ENCODE results near the gene AMBN.

AMBN gene

DNA sequence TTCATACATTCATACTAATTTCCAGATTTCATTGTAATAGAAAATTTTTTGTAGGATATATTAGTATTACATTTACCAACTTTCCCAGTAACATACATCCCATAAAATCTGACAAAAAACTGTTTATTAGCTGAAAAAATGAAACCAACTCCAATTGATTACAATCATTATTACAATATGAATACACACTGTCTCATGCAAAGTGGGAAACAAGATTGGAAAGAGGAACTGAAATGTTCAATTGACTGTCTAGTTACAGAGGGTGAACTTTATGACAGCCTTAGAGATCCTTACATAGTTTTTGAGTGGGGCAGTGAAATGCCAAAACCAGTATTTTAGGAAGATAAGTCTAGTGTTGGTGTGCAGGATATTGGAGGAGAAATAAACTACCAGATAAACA is 2.3 kb upstream of the AMBN start:
- Histone ChIP-seq H3K27me3 (ENCODE audit: insufficient read depth, poor library complexity, severe bottlenecking) (no peaks in the 10 kb centered on the region), H3K4me3 (replicated peaks; ENCODE audit: insufficient read depth, low read length) (no peak overlapping the region), H3K27ac (replicated peaks) (no peak overlapping the region)
- TF ChIP-seq POLR2AphosphoS5 (IDR thresholded peaks at IDR 0.05; ENCODE audit: low read depth) (no peak), GABPA (IDR thresholded peaks at IDR 0.05; ENCODE audit: low read depth) (no peak), SPI1 (IDR thresholded peaks at IDR 0.05; ENCODE audit: borderline replicate concordance, low read depth) (peak; percentile 52; the same call in 1 of the 2 replicates)
- TF ChIP-seq, protein P1, sequence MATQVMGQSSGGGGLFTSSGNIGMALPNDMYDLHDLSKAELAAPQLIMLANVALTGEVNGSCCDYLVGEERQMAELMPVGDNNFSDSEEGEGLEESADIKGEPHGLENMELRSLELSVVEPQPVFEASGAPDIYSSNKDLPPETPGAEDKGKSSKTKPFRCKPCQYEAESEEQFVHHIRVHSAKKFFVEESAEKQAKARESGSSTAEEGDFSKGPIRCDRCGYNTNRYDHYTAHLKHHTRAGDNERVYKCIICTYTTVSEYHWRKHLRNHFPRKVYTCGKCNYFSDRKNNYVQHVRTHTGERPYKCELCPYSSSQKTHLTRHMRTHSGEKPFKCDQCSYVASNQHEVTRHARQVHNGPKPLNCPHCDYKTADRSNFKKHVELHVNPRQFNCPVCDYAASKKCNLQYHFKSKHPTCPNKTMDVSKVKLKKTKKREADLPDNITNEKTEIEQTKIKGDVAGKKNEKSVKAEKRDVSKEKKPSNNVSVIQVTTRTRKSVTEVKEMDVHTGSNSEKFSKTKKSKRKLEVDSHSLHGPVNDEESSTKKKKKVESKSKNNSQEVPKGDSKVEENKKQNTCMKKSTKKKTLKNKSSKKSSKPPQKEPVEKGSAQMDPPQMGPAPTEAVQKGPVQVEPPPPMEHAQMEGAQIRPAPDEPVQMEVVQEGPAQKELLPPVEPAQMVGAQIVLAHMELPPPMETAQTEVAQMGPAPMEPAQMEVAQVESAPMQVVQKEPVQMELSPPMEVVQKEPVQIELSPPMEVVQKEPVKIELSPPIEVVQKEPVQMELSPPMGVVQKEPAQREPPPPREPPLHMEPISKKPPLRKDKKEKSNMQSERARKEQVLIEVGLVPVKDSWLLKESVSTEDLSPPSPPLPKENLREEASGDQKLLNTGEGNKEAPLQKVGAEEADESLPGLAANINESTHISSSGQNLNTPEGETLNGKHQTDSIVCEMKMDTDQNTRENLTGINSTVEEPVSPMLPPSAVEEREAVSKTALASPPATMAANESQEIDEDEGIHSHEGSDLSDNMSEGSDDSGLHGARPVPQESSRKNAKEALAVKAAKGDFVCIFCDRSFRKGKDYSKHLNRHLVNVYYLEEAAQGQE (IDR thresholded peaks at IDR 0.05; ENCODE audit: insufficient replicate concordance, low read depth) = no peak
- no peak for DNase-seq (ENCODE audit: low read depth in 1 of 2, low spot score in 1 of 2)

DNA sequence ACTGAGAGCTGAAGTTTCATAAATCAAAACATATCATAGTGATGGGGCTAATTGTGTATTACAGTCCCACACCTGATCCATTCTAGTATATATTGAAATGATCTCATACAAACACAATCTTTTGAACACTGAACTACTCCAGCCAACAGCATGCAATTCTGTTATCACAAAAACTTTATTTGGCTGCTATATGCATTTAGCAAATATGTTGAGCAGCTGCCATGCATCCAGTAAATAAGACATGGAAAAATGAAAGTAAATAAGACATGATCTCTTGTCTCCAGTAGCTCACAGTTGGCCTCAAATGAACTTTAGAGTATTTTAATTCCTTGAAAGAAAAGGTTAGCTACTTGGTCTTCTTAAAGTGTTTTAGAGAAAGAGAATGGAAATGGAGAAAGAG is 2.1 kb downstream of the AMBN start:
- Histone ChIP-seq H3K27ac (replicated peaks) (no peak overlapping the region), H3K4me3 (replicated peaks; ENCODE audit: insufficient read depth, low read length) (no peak overlapping the region), H3K27me3 (ENCODE audit: insufficient read depth, poor library complexity, severe bottlenecking) (no peaks in the 10 kb centered on the region)
- TF ChIP-seq GABPA (IDR thresholded peaks at IDR 0.05; ENCODE audit: low read depth) (no peak), POLR2AphosphoS5 (IDR thresholded peaks at IDR 0.05; ENCODE audit: low read depth) (no peak), SPI1 (IDR thresholded peaks at IDR 0.05; ENCODE audit: borderline replicate concordance, low read depth) (no peak)
- TF ChIP-seq, protein P2, sequence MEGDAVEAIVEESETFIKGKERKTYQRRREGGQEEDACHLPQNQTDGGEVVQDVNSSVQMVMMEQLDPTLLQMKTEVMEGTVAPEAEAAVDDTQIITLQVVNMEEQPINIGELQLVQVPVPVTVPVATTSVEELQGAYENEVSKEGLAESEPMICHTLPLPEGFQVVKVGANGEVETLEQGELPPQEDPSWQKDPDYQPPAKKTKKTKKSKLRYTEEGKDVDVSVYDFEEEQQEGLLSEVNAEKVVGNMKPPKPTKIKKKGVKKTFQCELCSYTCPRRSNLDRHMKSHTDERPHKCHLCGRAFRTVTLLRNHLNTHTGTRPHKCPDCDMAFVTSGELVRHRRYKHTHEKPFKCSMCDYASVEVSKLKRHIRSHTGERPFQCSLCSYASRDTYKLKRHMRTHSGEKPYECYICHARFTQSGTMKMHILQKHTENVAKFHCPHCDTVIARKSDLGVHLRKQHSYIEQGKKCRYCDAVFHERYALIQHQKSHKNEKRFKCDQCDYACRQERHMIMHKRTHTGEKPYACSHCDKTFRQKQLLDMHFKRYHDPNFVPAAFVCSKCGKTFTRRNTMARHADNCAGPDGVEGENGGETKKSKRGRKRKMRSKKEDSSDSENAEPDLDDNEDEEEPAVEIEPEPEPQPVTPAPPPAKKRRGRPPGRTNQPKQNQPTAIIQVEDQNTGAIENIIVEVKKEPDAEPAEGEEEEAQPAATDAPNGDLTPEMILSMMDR (IDR thresholded peaks at IDR 0.05; ENCODE audit: insufficient read depth, low read length) = no peak
- TF ChIP-seq, protein P1 (IDR thresholded peaks at IDR 0.05; ENCODE audit: insufficient replicate concordance, low read depth) = no peak
- DNase-seq (ENCODE audit: low read depth in 1 of 2, low spot score in 1 of 2) = no peak

DNA sequence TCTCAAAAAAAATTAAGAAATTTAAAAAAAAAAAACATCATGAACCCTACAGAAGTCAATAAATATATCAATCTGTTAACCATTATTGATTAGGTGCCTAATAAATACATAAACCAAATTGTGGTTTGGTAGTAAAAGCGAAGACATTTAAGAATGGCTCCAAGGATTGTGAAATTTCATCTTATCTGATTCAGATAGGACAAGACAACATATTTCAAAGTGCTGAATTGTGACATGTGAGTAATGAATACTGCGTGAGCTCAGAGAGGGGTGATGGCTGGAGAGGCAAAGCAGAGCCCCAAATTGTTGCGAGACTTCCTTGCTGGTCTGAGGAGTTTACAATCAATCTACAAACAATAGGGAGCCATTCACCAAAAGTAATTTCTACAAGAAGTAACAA is 8.2 kb downstream of the AMBN start:
- TF ChIP-seq, protein P1 (IDR thresholded peaks at IDR 0.05; ENCODE audit: insufficient replicate concordance, low read depth) = no peak
- no peak for TF ChIP-seq POLR2AphosphoS5 (IDR thresholded peaks at IDR 0.05; ENCODE audit: low read depth)
- TF ChIP-seq SPI1 (IDR thresholded peaks at IDR 0.05; ENCODE audit: borderline replicate concordance, low read depth) = no peak
- Histone ChIP-seq H3K4me3 (replicated peaks; ENCODE audit: insufficient read depth, low read length) (no peak overlapping the region), H3K27me3 (ENCODE audit: insufficient read depth, poor library complexity, severe bottlenecking) (no peaks in the 10 kb centered on the region), H3K27ac (replicated peaks) (no peak overlapping the region)
- no peak for DNase-seq (ENCODE audit: low read depth in 1 of 2, low spot score in 1 of 2)

DNA sequence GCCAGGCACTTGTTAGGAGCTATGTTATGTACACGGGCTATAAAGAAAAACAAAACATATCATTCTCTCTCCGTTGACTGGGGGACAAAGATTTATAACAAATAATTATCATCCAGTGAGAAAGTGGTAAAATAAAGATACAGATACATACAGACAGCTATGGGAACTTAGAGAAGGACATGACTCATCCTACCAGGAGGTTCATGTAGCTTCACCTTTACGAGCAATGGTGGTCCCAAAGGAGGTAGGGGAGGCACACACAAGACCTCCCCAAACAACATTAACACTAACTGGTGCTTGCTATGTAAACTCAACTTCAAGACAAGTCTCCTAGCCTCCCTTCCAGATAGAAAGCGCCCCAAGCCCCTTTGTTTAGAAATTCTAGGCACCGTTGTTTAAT is 8.9 kb downstream of the AMBN start:
- no peak overlapping the region for H3K4me3 ChIP-seq (replicated peaks; ENCODE audit: insufficient read depth, low read length)
- no peak for TF ChIP-seq SPI1 (IDR thresholded peaks at IDR 0.05; ENCODE audit: borderline replicate concordance, low read depth)
- no peak for TF ChIP-seq POLR2AphosphoS5 (IDR thresholded peaks at IDR 0.05; ENCODE audit: low read depth)
- H3K27me3 ChIP-seq (ENCODE audit: insufficient read depth, poor library complexity, severe bottlenecking) = no peaks in the 10 kb centered on the region
- no peak overlapping the region for H3K27ac ChIP-seq (replicated peaks)
- DNase-seq (ENCODE audit: low read depth in 1 of 2, low spot score in 1 of 2) = no peak
